GM21717 (cell line): Measurements from ENCODE around the gene PIGS.

Experiments used
- ATAC-seq: cut with Tn5 transposase; IDR thresholded peaks from one replicate; pipeline ENCODE4 v1.9.1; 2021; ENCODE audit warnings: mild to moderate bottlenecking, moderate library complexity; ENCODE audit not compliant: unreplicated experiment

Gene PIGS

GRCh38 chr17:28511858-28512461 is 59.4 kb downstream of the PIGS start:
- no peak for ATAC-seq

DNA sequence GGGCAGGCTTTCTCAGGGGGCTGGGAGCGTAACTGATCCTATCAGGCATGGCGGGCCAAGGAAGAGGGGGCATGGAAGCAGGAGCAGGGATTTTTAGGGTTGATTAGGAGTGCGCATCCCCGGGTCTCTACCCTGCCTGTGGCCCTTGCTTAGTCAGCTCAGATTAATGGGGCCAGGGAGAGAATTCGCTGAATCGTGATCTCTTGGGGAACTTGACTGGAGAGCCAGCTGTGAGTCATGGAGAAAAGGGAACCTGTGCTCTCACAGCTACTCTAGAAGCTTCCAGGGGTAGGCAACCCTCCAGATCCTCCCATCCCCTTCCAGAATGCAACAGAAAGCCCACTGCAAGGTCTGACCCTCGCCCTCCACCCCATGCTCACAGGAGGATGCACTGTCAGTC is 61.5 kb downstream of the PIGS start:
- ATAC-seq, result no peak

DNA sequence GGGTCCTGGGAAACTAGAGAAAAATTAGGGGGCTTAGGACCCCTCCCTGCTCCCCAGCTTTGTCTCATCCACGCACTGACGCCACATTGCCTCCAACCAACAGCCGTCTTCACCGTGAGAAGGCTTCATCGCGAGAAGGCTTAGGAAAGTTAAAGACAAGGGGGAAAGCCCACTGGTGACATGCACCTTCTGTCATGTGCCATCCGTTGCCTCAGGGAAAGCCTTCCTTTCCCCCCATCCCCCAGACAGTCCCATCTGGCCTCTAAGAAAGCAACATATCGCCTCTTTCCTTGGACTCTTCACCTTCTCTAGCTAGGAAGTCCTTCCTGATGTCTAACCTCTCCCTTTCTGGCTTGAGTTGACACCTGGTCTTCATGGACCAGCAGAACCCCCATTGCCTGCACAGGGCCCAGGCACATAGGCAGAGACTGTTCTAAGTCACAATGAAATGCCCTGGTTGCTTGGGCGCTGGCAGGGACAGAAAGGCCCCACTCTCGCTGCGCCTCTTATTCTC is 63.1 kb downstream of the PIGS start:
- ATAC-seq, result no peak

GRCh38 chr17:28507567-28508203 is 63.6 kb downstream of the PIGS start:
- ATAC-seq, result no peak

- ATAC-seq, result no peak
These were observed 64.4 kb downstream of the PIGS start for GRCh38 chr17:28506763-28507487.

DNA sequence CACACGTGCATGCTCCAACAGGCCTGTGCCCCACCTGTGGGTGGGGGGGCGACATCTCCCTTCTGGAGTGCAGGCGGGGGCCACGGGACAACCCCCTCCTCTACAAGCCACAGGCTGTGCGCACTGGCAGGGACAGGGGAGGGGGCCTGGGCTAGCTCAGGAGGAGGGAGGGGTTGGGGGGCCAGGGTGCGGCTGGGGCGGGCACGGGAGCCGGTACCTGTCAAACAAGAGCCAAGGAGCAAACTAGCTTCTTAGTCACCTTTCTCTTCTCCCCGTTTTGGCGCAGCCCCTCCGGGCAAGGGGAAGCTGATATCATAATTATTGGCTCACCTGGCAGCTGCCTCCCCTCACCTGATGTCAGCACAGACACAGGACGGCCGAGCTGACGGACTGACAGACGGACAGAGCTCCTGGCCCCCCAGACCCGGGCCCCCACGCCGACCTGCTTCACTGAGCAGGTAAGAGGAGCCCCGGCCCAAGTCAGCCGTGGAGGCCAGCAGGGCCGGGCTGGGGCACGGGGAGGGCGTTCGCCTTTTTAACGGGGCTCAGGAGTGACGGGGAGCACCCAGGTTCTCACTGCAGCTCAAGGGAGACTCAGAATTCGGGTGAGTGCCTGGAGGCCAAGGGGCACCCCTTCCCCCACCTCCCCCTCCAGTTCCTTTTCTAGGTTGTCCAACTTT is 65.2 kb downstream of the PIGS start, which contains the start of gene FOXN1:
Gene FOXN1 (plus strand): TSS at position 363 of the 680 bp plus-strand sequence. CDS start 17,622 bp downstream, outside the sequence.
- ATAC-seq, result no peak

DNA sequence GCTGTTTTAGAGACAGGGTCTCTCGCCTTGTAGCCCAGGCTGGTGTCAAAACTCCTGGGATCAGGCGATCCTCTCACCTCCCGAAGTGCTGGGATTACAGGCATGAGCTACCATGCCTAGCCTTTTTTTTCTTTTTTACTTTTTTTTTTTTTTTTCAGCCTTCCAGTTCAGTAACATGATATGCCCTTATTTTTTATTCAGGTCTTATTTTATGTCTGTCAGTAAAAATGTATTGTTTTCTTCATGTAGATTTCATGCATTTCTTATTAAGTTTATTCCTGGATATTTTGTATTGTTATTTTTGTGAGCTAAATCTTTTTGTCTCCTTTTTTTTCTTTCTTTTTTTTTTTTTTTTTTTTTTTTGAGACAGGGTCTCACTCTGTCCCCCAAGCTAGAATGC is 67.9 kb downstream of the PIGS start:
- no peak for ATAC-seq
